ENCODE measurements around the gene SLC22A16.
"Not testable (repeated sequence)": the region's sequence is repeated elsewhere in the genome, so short reads cannot be mapped to it uniquely, and the experiment has no call there.

The SLC22A16 gene

GRCh38 chr6:110476046-110476849 is at the start of gene SLC22A16:
Gene SLC22A16 (minus strand): TSS chr6:110476613. CDS start chr6:110476574, 39 bp downstream.
- DNase-seq (ENCODE audit: low spot score) = no peak

GRCh38 chr6:110525001-110525400 is 48.6 kb upstream of the SLC22A16 start:
- DNase-seq (ENCODE audit: low spot score) = no peak

- no peak for DNase-seq (ENCODE audit: low spot score)
Measured at GRCh38 chr6:110524305-110524704, 47.9 kb upstream of the SLC22A16 start.

- DNase-seq (ENCODE audit: low spot score) = no peak
Measured at GRCh38 chr6:110523451-110524021, 47.1 kb upstream of the SLC22A16 start.

GRCh38 chr6:110522427-110522826 is 46.0 kb upstream of the SLC22A16 start:
- DNase-seq (ENCODE audit: low spot score) = no peak

GRCh38 chr6:110520992-110521543 is 44.7 kb upstream of the SLC22A16 start:
- no peak for DNase-seq (ENCODE audit: low spot score)

GRCh38 chr6:110520209-110520965 is 44.0 kb upstream of the SLC22A16 start:
- no peak for DNase-seq (ENCODE audit: low spot score)

GRCh38 chr6:110517601-110518281 is 41.3 kb upstream of the SLC22A16 start:
- DNase-seq (ENCODE audit: low spot score) = no peak

- no peak for DNase-seq (ENCODE audit: low spot score)
Measured at GRCh38 chr6:110517034-110517433, 40.6 kb upstream of the SLC22A16 start.

- DNase-seq (ENCODE audit: low spot score) = no peak
Measured at GRCh38 chr6:110514818-110515217, 38.4 kb upstream of the SLC22A16 start.

GRCh38 chr6:110512991-110513390 is 36.6 kb upstream of the SLC22A16 start:
- DNase-seq (ENCODE audit: low spot score) = no peak

GRCh38 chr6:110512549-110512948 is 36.1 kb upstream of the SLC22A16 start:
- not testable (repeated sequence) for DNase-seq (ENCODE audit: low spot score)

GRCh38 chr6:110511401-110511800 is 35.0 kb upstream of the SLC22A16 start:
- DNase-seq (ENCODE audit: low spot score) = no peak

GRCh38 chr6:110509617-110510241 is 33.3 kb upstream of the SLC22A16 start:
- peak; percentile 67 for DNase-seq (ENCODE audit: low spot score)

- not testable (repeated sequence) for DNase-seq (ENCODE audit: low spot score)
Measured at GRCh38 chr6:110504891-110505290, 28.5 kb upstream of the SLC22A16 start.

- no peak for DNase-seq (ENCODE audit: low spot score)
Measured at GRCh38 chr6:110495949-110496348, 19.5 kb upstream of the SLC22A16 start.

- no peak for DNase-seq (ENCODE audit: low spot score)
Measured at GRCh38 chr6:110493253-110493800, 16.9 kb upstream of the SLC22A16 start.

- no peak for DNase-seq (ENCODE audit: low spot score)
Measured at GRCh38 chr6:110492584-110492983, 16.2 kb upstream of the SLC22A16 start.

GRCh38 chr6:110491644-110492317 is 15.4 kb upstream of the SLC22A16 start:
- DNase-seq (ENCODE audit: low spot score) = no peak

GRCh38 chr6:110491299-110491643 is 14.9 kb upstream of the SLC22A16 start:
- no peak for DNase-seq (ENCODE audit: low spot score)

GRCh38 chr6:110490110-110490509 is 13.7 kb upstream of the SLC22A16 start:
- no peak for DNase-seq (ENCODE audit: low spot score)
